ENCODE measurements around the gene RAD51B. TPM values are rescaled to one million over a fixed set of nuclear protein-coding genes. Genes with fewer than 3 reads are reported as not detected.

Gene RAD51B
- total and polyA plus RNA-seq, 3 donors from 2014 or later: 5.5 to 22.5 (median 19.1) TPM

- TF ChIP-seq, protein P1, sequence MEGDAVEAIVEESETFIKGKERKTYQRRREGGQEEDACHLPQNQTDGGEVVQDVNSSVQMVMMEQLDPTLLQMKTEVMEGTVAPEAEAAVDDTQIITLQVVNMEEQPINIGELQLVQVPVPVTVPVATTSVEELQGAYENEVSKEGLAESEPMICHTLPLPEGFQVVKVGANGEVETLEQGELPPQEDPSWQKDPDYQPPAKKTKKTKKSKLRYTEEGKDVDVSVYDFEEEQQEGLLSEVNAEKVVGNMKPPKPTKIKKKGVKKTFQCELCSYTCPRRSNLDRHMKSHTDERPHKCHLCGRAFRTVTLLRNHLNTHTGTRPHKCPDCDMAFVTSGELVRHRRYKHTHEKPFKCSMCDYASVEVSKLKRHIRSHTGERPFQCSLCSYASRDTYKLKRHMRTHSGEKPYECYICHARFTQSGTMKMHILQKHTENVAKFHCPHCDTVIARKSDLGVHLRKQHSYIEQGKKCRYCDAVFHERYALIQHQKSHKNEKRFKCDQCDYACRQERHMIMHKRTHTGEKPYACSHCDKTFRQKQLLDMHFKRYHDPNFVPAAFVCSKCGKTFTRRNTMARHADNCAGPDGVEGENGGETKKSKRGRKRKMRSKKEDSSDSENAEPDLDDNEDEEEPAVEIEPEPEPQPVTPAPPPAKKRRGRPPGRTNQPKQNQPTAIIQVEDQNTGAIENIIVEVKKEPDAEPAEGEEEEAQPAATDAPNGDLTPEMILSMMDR (IDR thresholded peaks at IDR 0.05): no peak
- no peak for TF ChIP-seq POLR2A (IDR thresholded peaks at IDR 0.05)
- 84 to 87% methylated on average over 6 to 8 of the region's 8 CpGs for WGBS, 2 donors
- intact Hi-C loops (cut with DNase I; ENCODE audit: low total_unique reads): no loop called here
- no peak overlapping the region for H3K27ac ChIP-seq
- H3K4me3 ChIP-seq: no peak overlapping the region
- peaks cover 22% of the 10 kb centered on the region for H3K4me1 ChIP-seq
- no peaks in the 10 kb centered on the region for H3K9me3 ChIP-seq
- DNase-seq: no peak
- H3K36me3 ChIP-seq (ENCODE audit: low read depth, missing control alignments): no peaks in the 10 kb centered on the region
- no peaks in the 10 kb centered on the region for H3K27me3 ChIP-seq
Measured at GRCh38 chr14:68518166-68518565, 698.6 kb downstream of the RAD51B start.

GRCh38 chr14:68518761-68519670, 699.4 kb downstream of the RAD51B start:
- no peaks in the 10 kb centered on the region for H3K36me3 ChIP-seq (ENCODE audit: low read depth, missing control alignments)
- 50 to 54% methylated on average over 7 of the region's 7 CpGs for WGBS, 2 donors

DNA sequence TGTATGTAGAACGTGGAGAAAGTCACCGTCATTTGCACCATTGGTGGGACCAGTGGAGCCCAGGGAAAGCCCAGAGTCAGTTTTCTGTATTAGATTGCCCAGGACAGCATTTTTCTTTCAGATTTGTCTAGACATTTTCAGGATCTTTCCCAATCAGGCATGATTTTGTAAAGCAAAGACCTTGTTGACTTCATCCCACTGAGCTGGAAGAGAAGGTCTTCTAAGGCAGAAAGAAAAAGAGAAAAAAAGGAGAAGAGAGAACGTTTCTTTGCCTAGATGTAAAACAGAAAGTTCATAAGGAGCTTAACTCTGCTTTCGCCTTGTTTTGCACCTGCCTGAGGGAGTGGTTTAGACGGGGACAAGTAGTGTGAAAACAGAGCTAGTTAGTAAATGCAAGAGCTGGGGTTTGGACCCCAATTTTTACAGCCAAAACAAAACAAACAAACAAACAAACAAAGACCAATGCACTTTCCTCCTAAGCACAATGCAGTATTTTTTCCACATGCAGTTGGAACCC, 700.1 kb downstream of the RAD51B start:
- TF ChIP-seq POLR2A (IDR thresholded peaks at IDR 0.05): no peak
- TF ChIP-seq, protein P1 (IDR thresholded peaks at IDR 0.05): no peak
- Histone ChIP-seq H3K27me3 (no peaks in the 10 kb centered on the region), H3K36me3 (ENCODE audit: low read depth, missing control alignments) (no peaks in the 10 kb centered on the region), H3K4me3 (no peak overlapping the region), H3K4me1 (peaks cover 28% of the 10 kb centered on the region), H3K9me3 (no peaks in the 10 kb centered on the region), H3K27ac (peak overlapping the region in 1 of 2 donors; percentile 85)
- 75 to 81% methylated on average over 5 of the region's 5 CpGs for WGBS, 2 donors
- intact Hi-C loops (cut with DNase I; ENCODE audit: low total_unique reads): no loop called here
- no peak for DNase-seq

More at GRCh38 chr14:68518761-68519670, 699.4 kb downstream of the RAD51B start:
- DNase-seq: no peak
- Histone ChIP-seq H3K4me1 (peaks cover 25% of the 10 kb centered on the region), H3K27ac (peak overlapping the region in 1 of 2 donors; percentile 55), H3K4me3 (no peak overlapping the region), H3K27me3 (no peaks in the 10 kb centered on the region), H3K9me3 (no peaks in the 10 kb centered on the region)
- intact Hi-C loops (cut with DNase I; ENCODE audit: low total_unique reads): no loop called here
- TF ChIP-seq, protein P1 (IDR thresholded peaks at IDR 0.05): no peak
- no peak for TF ChIP-seq POLR2A (IDR thresholded peaks at IDR 0.05)

DNA sequence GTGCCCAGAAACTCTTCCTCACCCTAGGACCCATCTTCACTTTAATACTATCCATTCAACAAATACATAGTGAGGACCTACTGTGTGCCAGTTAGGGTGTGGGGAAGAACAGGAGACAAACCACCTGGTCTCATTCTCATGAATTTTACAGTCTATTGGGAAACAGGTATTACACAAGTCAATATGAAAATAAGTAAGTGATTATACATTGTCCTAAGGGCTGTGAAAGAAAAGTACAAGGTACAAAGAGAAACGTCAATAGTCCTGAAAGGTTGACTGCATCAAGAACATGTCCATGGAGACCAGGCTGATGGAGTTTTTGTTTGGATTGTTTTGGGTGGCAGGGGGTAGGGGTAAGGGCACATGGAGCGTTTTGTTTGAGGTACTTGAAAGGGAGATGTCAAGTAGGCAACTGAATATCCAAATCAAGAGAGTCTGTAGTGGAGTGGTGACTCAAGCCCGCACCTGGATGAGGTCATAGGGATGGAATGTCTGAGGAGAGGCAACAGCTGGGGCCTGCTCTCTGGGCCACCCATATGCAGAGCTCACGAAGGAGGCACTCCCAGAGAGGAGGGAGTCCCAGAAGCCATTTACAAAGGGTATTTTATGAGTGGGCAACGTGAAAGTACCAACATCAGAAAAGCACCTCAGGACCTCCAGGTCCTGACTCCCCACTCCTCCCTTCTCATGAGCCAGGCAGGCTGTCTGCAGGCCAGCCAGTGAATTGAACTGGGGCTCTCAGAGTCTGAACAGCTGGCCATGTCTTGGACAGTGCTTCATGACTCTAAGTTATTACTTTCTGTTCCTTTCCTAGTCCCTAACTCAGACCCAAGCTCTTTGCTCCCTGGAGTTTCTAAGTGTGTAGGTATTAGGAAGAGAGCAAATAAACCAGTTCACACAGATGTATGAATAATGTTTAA, 701.3 kb downstream of the RAD51B start:
- H3K27me3 ChIP-seq: no peaks in the 10 kb centered on the region
- H3K4me1 ChIP-seq: peaks cover 28% of the 10 kb centered on the region
- H3K4me3 ChIP-seq: no peak overlapping the region
- WGBS, 2 donors: 64 to 74% methylated on average over 5 of the region's 5 CpGs
- intact Hi-C loops (cut with DNase I; ENCODE audit: low total_unique reads): no loop called here
- H3K9me3 ChIP-seq: no peaks in the 10 kb centered on the region
- H3K27ac ChIP-seq: peak overlapping the region; percentile 71 to 85
- no peak for DNase-seq
- TF ChIP-seq POLR2A (IDR thresholded peaks at IDR 0.05): no peak
- TF ChIP-seq, protein P1 (IDR thresholded peaks at IDR 0.05): no peak
- H3K36me3 ChIP-seq (ENCODE audit: low read depth, missing control alignments): no peaks in the 10 kb centered on the region
